Measurements from ENCODE around the gene TSPAN8. TPM values are rescaled to one million over a fixed set of nuclear protein-coding genes. Genes with fewer than 3 reads are reported as not detected.

TSPAN8 gene
- polyA plus RNA-seq, 4 donors, result 798 to 2,154 (median 1,071) TPM

DNA sequence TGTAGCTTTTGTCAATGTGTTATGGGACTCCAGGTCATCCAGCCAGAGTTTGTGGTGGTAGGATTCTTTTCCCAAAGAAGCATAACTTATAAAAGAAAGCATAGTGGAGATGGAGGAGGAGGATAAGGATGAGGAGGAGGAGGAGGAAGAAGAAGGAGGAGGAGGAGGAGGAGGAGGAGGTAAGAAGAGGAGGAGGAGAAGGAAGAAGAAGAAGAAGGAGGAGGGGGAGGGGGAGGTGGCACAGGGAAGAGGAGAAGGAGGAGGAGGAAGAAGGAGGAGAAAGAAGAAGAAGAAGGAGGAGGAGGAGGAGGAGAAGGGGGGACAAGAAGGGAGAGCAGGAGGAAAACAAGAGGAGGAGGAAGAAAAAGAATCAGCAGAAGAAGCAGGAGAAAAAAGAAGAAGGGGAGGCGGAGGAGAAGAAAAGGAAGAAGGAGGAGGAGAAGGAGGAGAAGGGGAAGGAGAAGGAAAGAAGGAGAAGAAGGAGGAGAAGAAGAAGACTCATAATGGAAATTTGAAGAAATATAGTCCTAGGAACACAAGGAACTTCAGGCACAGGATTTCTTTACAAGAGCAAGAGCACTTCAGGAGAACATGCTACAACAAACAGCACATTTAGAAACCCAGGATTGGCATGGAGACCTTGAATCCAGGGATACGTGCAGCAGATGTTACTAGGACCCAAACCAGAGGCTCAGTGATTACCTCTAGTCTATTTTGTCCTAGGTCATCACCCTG is 22.6 kb downstream of the TSPAN8 start:
- H3K27me3 ChIP-seq (ENCODE audit: control insufficient read depth in 3 of 3, insufficient read depth in 3 of 3, low read length in 3 of 3), result no peaks in the 10 kb centered on the region
- no peak overlapping the region for H3K4me3 ChIP-seq (ENCODE audit: low read depth in 1 of 3, low read length in 3 of 3)
- DNase-seq (no peak), FAIRE-seq (no peak)
- WGBS, 3 donors, result 70 to 78% (median 75%) methylated on average over 2 of the region's 2 CpGs
- no peaks in the 10 kb centered on the region for H3K9me3 ChIP-seq (ENCODE audit: control insufficient read depth in 2 of 2, insufficient read depth in 1 of 2, low read depth in 1 of 2, low read length in 1 of 2)
- H3K36me3 ChIP-seq (ENCODE audit: control insufficient read depth in 3 of 3, insufficient read depth in 2 of 3, low read depth in 1 of 3, low read length in 3 of 3), result peaks cover 2 to 23% (median 14%) of the 10 kb centered on the region in 3 donors
- peak overlapping the region in 2 of 3 donors; percentile 8 to 17 for H3K27ac ChIP-seq (ENCODE audit: low read depth in 1 of 3, low read length in 2 of 3)
- H3K4me1 ChIP-seq (ENCODE audit: control insufficient read depth in 3 of 3, insufficient read depth in 2 of 3, low read depth in 1 of 3, low read length in 2 of 3), result peaks cover 0 to 19% (median 3%) of the 10 kb centered on the region in 3 donors

- DNase-seq (peak; percentile 33 to 47), FAIRE-seq (no peak)
- Histone ChIP-seq H3K4me3 (ENCODE audit: low read depth in 1 of 3, low read length in 3 of 3) (no peak overlapping the region), H3K36me3 (ENCODE audit: control insufficient read depth in 3 of 3, insufficient read depth in 2 of 3, low read depth in 1 of 3, low read length in 3 of 3) (peaks cover 2 to 26% (median 17%) of the 10 kb centered on the region in 3 donors), H3K27ac (ENCODE audit: low read depth in 1 of 3, low read length in 2 of 3) (peak overlapping the region in 1 of 3 donors; percentile 10), H3K4me1 (ENCODE audit: control insufficient read depth in 3 of 3, insufficient read depth in 2 of 3, low read depth in 1 of 3, low read length in 2 of 3) (peaks cover 0 to 14% (median 3%) of the 10 kb centered on the region in 3 donors), H3K9me3 (ENCODE audit: control insufficient read depth in 2 of 2, insufficient read depth in 1 of 2, low read depth in 1 of 2, low read length in 1 of 2) (no peaks in the 10 kb centered on the region), H3K27me3 (ENCODE audit: control insufficient read depth in 3 of 3, insufficient read depth in 3 of 3, low read length in 3 of 3) (no peaks in the 10 kb centered on the region)
- 12 to 17% (median 13%) methylated on average over 2 of the region's 2 CpGs for WGBS, 3 donors
Measured at GRCh38 chr12:71134405-71134804, 23.4 kb downstream of the TSPAN8 start.

DNA sequence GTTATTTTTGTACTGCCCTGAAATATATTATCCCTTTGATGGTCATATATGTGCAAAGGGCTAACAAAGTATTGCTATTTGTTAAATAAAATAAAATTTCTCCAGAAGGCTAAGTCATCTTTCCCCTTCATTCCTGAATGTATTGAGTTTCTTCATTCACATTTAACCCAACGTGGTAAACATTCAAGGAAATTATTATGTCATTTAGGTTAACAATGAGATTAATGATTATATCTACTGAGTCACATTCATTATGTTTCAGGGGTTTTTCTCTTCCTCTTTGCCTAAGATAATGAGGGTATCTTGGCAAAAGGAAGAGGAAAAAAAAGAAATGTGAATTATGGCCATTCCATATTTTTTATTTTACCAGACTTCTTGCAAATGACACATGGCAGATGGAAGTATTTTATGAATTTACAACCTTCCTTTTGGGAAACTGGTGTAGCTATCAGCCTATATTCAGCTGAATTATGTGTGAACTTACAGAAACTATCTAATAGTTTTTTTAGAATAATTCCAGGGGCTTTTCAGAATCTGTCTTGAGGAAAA is 27.2 kb downstream of the TSPAN8 start:
- no peaks in the 10 kb centered on the region for H3K27me3 ChIP-seq (ENCODE audit: control insufficient read depth in 3 of 3, insufficient read depth in 3 of 3, low read length in 3 of 3)
- H3K9me3 ChIP-seq (ENCODE audit: control insufficient read depth in 2 of 2, insufficient read depth in 1 of 2, low read depth in 1 of 2, low read length in 1 of 2), result no peaks in the 10 kb centered on the region
- no peak for DNase-seq
- no peak overlapping the region for H3K4me3 ChIP-seq (ENCODE audit: low read depth in 1 of 3, low read length in 3 of 3)
- peaks cover 0 to 7% (median 3%) of the 10 kb centered on the region in 3 donors for H3K4me1 ChIP-seq (ENCODE audit: control insufficient read depth in 3 of 3, insufficient read depth in 2 of 3, low read depth in 1 of 3, low read length in 2 of 3)
- no peak overlapping the region for H3K27ac ChIP-seq (ENCODE audit: low read depth in 1 of 3, low read length in 2 of 3)
- FAIRE-seq, result no peak
- WGBS, 3 donors, result 2 to 11% (median 5%) methylated on average over 1 of the region's 1 CpG
- H3K36me3 ChIP-seq (ENCODE audit: control insufficient read depth in 3 of 3, insufficient read depth in 2 of 3, low read depth in 1 of 3, low read length in 3 of 3), result peaks cover 0 to 18% (median 13%) of the 10 kb centered on the region in 3 donors

- peaks cover 0 to 20% (median 16%) of the 10 kb centered on the region in 3 donors for H3K36me3 ChIP-seq (ENCODE audit: control insufficient read depth in 3 of 3, insufficient read depth in 2 of 3, low read depth in 1 of 3, low read length in 3 of 3)
- no peak for FAIRE-seq
- peaks cover 0 to 5% (median 0%) of the 10 kb centered on the region in 3 donors for H3K4me1 ChIP-seq (ENCODE audit: control insufficient read depth in 3 of 3, insufficient read depth in 2 of 3, low read depth in 1 of 3, low read length in 2 of 3)
- H3K9me3 ChIP-seq (ENCODE audit: control insufficient read depth in 2 of 2, insufficient read depth in 1 of 2, low read depth in 1 of 2, low read length in 1 of 2), result no peaks in the 10 kb centered on the region
- DNase-seq, result peak in 1 of 2 donors; percentile 56
- H3K4me3 ChIP-seq (ENCODE audit: low read depth in 1 of 3, low read length in 3 of 3), result no peak overlapping the region
- WGBS, 3 donors, result 11 to 42% (median 29%) methylated on average over 2 of the region's 2 CpGs
- no peak overlapping the region for H3K27ac ChIP-seq (ENCODE audit: low read depth in 1 of 3, low read length in 2 of 3)
- H3K27me3 ChIP-seq (ENCODE audit: control insufficient read depth in 3 of 3, insufficient read depth in 3 of 3, low read length in 3 of 3), result no peaks in the 10 kb centered on the region
Measured at GRCh38 chr12:71129364-71129763, 28.4 kb downstream of the TSPAN8 start.

GRCh38 chr12:71128191-71128788 is 29.5 kb downstream of the TSPAN8 start:
- Histone ChIP-seq H3K9me3 (ENCODE audit: control insufficient read depth in 2 of 2, insufficient read depth in 1 of 2, low read depth in 1 of 2, low read length in 1 of 2) (no peaks in the 10 kb centered on the region), H3K36me3 (ENCODE audit: control insufficient read depth in 3 of 3, insufficient read depth in 2 of 3, low read depth in 1 of 3, low read length in 3 of 3) (peaks cover 0 to 22% (median 18%) of the 10 kb centered on the region in 3 donors), H3K27me3 (ENCODE audit: control insufficient read depth in 3 of 3, insufficient read depth in 3 of 3, low read length in 3 of 3) (no peaks in the 10 kb centered on the region), H3K4me3 (ENCODE audit: low read depth in 1 of 3, low read length in 3 of 3) (no peak overlapping the region), H3K27ac (ENCODE audit: low read depth in 1 of 3, low read length in 2 of 3) (no peak overlapping the region), H3K4me1 (ENCODE audit: control insufficient read depth in 3 of 3, insufficient read depth in 2 of 3, low read depth in 1 of 3, low read length in 2 of 3) (no peaks in the 10 kb centered on the region)
- DNase-seq (no peak), FAIRE-seq (no peak)
- 45 to 85% (median 52%) methylated on average over 1 of the region's 1 CpG for WGBS, 3 donors

DNA sequence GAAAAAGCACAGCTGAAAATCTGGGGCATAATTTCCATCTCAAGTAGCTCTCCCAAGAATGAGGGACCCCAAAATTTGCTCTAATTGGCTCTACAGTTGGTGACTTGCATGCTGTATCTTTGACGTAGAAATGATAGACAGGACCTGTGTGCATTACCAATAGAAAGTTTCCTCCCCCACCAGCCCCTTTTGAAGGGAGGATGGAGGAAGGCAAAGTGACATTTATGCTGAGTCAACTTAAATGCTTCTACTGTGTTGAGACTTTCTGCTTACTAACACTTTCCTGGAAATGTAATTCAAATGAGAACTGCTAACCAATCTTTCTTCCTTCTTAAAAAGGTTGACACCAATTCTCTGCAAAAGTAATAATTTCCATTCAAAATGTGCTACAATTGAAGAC is 31.9 kb downstream of the TSPAN8 start:
- DNase-seq, result no peak
- WGBS, 3 donors, result 84 to 96% (median 88%) methylated on average over 1 of the region's 1 CpG
- Histone ChIP-seq H3K27me3 (ENCODE audit: control insufficient read depth in 3 of 3, insufficient read depth in 3 of 3, low read length in 3 of 3) (no peaks in the 10 kb centered on the region), H3K4me3 (ENCODE audit: low read depth in 1 of 3, low read length in 3 of 3) (no peak overlapping the region), H3K9me3 (ENCODE audit: control insufficient read depth in 2 of 2, insufficient read depth in 1 of 2, low read depth in 1 of 2, low read length in 1 of 2) (no peaks in the 10 kb centered on the region), H3K36me3 (ENCODE audit: control insufficient read depth in 3 of 3, insufficient read depth in 2 of 3, low read depth in 1 of 3, low read length in 3 of 3) (peaks cover 0 to 15% (median 14%) of the 10 kb centered on the region in 3 donors), H3K4me1 (ENCODE audit: control insufficient read depth in 3 of 3, insufficient read depth in 2 of 3, low read depth in 1 of 3, low read length in 2 of 3) (no peaks in the 10 kb centered on the region), H3K27ac (ENCODE audit: low read depth in 1 of 3, low read length in 2 of 3) (no peak overlapping the region)
- no peak for FAIRE-seq

DNA sequence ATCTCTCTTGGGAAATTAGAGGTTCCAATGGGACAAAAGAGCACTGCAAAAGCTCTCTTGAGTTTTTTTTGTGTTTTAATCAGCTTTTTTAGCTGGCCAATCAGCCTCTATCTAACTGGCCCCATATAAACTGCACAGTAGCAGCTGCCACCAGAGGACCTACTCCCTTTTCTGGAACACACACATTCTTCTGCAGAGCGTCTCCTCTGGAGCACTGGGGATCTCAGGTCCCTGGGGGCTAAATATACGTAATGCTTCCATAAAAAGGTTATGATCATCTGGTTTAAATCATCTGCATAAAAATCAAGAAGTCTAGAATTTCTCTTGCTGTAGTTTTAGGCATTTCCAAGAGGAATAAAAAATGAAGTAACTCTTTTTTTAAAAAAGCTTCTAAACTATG is 32.3 kb downstream of the TSPAN8 start:
- 44 to 58% (median 52%) methylated on average over 2 of the region's 2 CpGs for WGBS, 3 donors
- Histone ChIP-seq H3K4me1 (ENCODE audit: control insufficient read depth in 3 of 3, insufficient read depth in 2 of 3, low read depth in 1 of 3, low read length in 2 of 3) (no peaks in the 10 kb centered on the region), H3K9me3 (ENCODE audit: control insufficient read depth in 2 of 2, insufficient read depth in 1 of 2, low read depth in 1 of 2, low read length in 1 of 2) (no peaks in the 10 kb centered on the region), H3K36me3 (ENCODE audit: control insufficient read depth in 3 of 3, insufficient read depth in 2 of 3, low read depth in 1 of 3, low read length in 3 of 3) (peaks cover 0 to 15% (median 14%) of the 10 kb centered on the region in 3 donors), H3K27ac (ENCODE audit: low read depth in 1 of 3, low read length in 2 of 3) (no peak overlapping the region), H3K27me3 (ENCODE audit: control insufficient read depth in 3 of 3, insufficient read depth in 3 of 3, low read length in 3 of 3) (no peaks in the 10 kb centered on the region), H3K4me3 (ENCODE audit: low read depth in 1 of 3, low read length in 3 of 3) (no peak overlapping the region)
- FAIRE-seq (no peak), DNase-seq (no peak)

DNA sequence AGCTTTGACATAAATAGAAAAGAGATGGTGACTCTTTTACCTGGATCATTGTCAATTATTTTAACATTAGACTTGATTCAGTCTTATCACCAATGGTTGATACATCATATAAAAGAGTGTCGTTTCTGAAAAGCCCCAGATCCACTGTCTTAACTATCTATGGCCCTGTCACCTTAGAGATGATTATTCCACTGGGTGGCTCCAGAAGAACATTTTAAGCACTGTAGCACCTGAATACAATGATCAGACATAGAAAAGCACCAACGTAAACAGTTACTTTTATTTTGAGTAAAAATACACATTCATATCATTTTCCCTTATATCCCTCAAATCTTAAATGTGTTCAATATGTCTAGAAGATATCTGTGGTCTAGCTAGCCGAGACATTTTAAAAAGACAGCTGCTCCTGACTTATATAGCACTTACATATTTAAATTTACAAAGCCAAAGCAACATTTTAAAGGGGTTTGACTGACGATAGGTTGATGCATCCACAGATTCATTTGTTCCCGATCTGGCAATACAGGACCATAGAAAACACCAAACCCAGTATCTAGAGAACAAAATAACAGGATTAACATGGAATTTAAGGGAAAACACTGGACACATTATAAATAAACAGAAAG is 32.9 kb downstream of the TSPAN8 start:
- Histone ChIP-seq H3K4me1 (ENCODE audit: control insufficient read depth in 3 of 3, insufficient read depth in 2 of 3, low read depth in 1 of 3, low read length in 2 of 3) (no peaks in the 10 kb centered on the region), H3K27ac (ENCODE audit: low read depth in 1 of 3, low read length in 2 of 3) (no peak overlapping the region), H3K9me3 (ENCODE audit: control insufficient read depth in 2 of 2, insufficient read depth in 1 of 2, low read depth in 1 of 2, low read length in 1 of 2) (no peaks in the 10 kb centered on the region), H3K36me3 (ENCODE audit: control insufficient read depth in 3 of 3, insufficient read depth in 2 of 3, low read depth in 1 of 3, low read length in 3 of 3) (peaks cover 0 to 14% (median 13%) of the 10 kb centered on the region in 3 donors), H3K27me3 (ENCODE audit: control insufficient read depth in 3 of 3, insufficient read depth in 3 of 3, low read length in 3 of 3) (no peaks in the 10 kb centered on the region), H3K4me3 (ENCODE audit: low read depth in 1 of 3, low read length in 3 of 3) (no peak overlapping the region)
- DNase-seq (no peak), FAIRE-seq (no peak)
- 77 to 80% (median 78%) methylated on average over 5 of the region's 5 CpGs for WGBS, 3 donors

All from small intestine (tissue), 7 donors.